WTC11 (cell line): Measurements from ENCODE around the gene SLC2A4.

Experiments
- KAT7 ChIP-seq: sonication (generic); formaldehyde crosslinking; IDR thresholded peaks from 2 replicates; pipeline ENCODE4 v1.8.1; 2023; ENCODE audit warnings: missing genetic modification reagents, mild to moderate bottlenecking, borderline replicate concordance
- TF ChIP-seq, protein P1 (sequence below): fragments of 200-600 bp; IDR thresholded peaks from 2 replicates; pipeline ENCODE4 v1.8.0; 2022; ENCODE audit warnings: antibody characterized with exemption
- TF ChIP-seq, protein P2 (sequence below): sonication (generic); formaldehyde crosslinking; IDR thresholded peaks from 2 replicates; pipeline ENCODE4 v1.8.0; 2022; ENCODE audit warnings: mild to moderate bottlenecking, missing genetic modification reagents

DNA sequence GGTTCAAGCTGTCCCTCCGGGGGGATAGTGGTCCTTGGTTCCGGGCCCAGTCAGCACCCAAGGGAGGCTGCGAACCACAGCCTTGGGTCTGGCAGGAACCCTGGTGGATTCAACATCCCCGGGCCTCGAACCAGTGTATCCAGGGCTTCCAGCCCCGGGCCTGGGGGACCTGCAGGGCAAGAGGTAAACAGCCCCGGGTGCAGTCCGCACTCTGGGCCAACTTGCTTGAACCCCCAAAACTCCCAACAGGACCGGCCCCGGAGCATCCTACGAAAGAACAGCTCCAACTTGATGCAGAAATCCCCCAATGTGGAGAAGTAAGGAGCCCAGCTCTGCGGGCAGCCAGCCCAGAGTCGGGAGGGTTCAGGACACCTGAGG, 49.1 kb downstream of the SLC2A4 start:
- no peak for TF ChIP-seq KAT7
- TF ChIP-seq, protein P1, sequence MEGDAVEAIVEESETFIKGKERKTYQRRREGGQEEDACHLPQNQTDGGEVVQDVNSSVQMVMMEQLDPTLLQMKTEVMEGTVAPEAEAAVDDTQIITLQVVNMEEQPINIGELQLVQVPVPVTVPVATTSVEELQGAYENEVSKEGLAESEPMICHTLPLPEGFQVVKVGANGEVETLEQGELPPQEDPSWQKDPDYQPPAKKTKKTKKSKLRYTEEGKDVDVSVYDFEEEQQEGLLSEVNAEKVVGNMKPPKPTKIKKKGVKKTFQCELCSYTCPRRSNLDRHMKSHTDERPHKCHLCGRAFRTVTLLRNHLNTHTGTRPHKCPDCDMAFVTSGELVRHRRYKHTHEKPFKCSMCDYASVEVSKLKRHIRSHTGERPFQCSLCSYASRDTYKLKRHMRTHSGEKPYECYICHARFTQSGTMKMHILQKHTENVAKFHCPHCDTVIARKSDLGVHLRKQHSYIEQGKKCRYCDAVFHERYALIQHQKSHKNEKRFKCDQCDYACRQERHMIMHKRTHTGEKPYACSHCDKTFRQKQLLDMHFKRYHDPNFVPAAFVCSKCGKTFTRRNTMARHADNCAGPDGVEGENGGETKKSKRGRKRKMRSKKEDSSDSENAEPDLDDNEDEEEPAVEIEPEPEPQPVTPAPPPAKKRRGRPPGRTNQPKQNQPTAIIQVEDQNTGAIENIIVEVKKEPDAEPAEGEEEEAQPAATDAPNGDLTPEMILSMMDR: no peak
- TF ChIP-seq, protein P2, sequence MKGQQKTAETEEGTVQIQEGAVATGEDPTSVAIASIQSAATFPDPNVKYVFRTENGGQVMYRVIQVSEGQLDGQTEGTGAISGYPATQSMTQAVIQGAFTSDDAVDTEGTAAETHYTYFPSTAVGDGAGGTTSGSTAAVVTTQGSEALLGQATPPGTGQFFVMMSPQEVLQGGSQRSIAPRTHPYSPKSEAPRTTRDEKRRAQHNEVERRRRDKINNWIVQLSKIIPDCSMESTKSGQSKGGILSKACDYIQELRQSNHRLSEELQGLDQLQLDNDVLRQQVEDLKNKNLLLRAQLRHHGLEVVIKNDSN: no peak
